MM.1S (cell line): ENCODE results near the gene CCDC85C.

ENCODE experiments used
- DNase-seq: peaks from one replicate; pipeline ENCODE4 v3.0.0-alpha.2; 2015
- H2AFZ ChIP-seq: fragments of 300-600 bp; sonication (generic); 2 replicates; pipeline ENCODE4 v1.6.0; 2016; ENCODE audit warnings: antibody characterized with exemption, low read length
- H3F3A ChIP-seq: fragments of 300-600 bp; sonication (generic); 2 replicates; pipeline ENCODE4 v1.6.1; 2016; ENCODE audit warnings: mild to moderate bottlenecking, antibody characterized with exemption, low read length, moderate library complexity, mixed read lengths; ENCODE audit not compliant: insufficient read depth
- H3K27ac ChIP-seq: fragments of 300-600 bp; sonication (generic); 2 replicates; pipeline ENCODE4 v1.5.1; 2016; ENCODE audit warnings: mild to moderate bottlenecking, low read length
- H3K27me3 ChIP-seq: fragments of 300-600 bp; sonication (generic); replicated peaks from 2 replicates; pipeline ENCODE4 v1.6.0; 2016; ENCODE audit warnings: low read length; ENCODE audit not compliant: insufficient read depth
- H3K36me3 ChIP-seq: fragments of 300-600 bp; sonication (generic); replicated peaks from 2 replicates; pipeline ENCODE4 v1.6.1; 2016; ENCODE audit warnings: mild to moderate bottlenecking, low read length, mixed read lengths; ENCODE audit not compliant: insufficient read depth
- H3K4me1 ChIP-seq: fragments of 300-600 bp; sonication (generic); 2 replicates; pipeline ENCODE4 v1.6.1; 2016; ENCODE audit warnings: low read length, mixed read lengths
- H3K4me2 ChIP-seq: fragments of 300-600 bp; sonication (generic); 2 replicates; pipeline ENCODE4 v1.6.0; 2016; ENCODE audit warnings: low read depth, low read length
- H3K4me3 ChIP-seq: fragments of 300-600 bp; sonication (generic); 2 replicates; pipeline ENCODE4 v1.5.1; 2016; ENCODE audit warnings: low read length, mixed read lengths
- H3K79me2 ChIP-seq: fragments of 300-600 bp; sonication (generic); 2 replicates; pipeline ENCODE4 v1.6.1; 2016; ENCODE audit warnings: mixed run types, low read length, mixed read lengths
- H3K9ac ChIP-seq: fragments of 300-600 bp; sonication (generic); 2 replicates; pipeline ENCODE4 v1.6.1; 2016; ENCODE audit warnings: low read length, mixed read lengths
- H3K9me2 ChIP-seq: fragments of 300-600 bp; sonication (generic); replicated peaks from 2 replicates; pipeline ENCODE4 v1.6.1; 2016; ENCODE audit warnings: mild to moderate bottlenecking, low read length, mixed read lengths; ENCODE audit not compliant: insufficient read depth
- H3K9me3 ChIP-seq: fragments of 300-600 bp; sonication (generic); replicated peaks from 2 replicates; pipeline ENCODE4 v1.6.1; 2016; ENCODE audit warnings: mild to moderate bottlenecking, low read length, mixed read lengths; ENCODE audit not compliant: insufficient read depth
- H4K20me1 ChIP-seq: fragments of 300-600 bp; sonication (generic); 2 replicates; pipeline ENCODE4 v1.6.1; 2016; ENCODE audit warnings: mild to moderate bottlenecking, low read length, moderate library complexity, mixed read lengths; ENCODE audit not compliant: insufficient read depth
- CTCF ChIP-seq: fragments of 300-600 bp; sonication (generic); IDR thresholded peaks from 2 replicates; pipeline ENCODE4 v1.5.1; 2016; ENCODE audit warnings: antibody characterized with exemption, low read length, mixed read lengths
- EZH2 ChIP-seq: fragments of 300-600 bp; sonication (generic); optimal IDR thresholded peaks from 2 replicates; pipeline ENCODE3; 2017; ENCODE audit warnings: low read depth, mild to moderate bottlenecking, antibody characterized with exemption, low read length, mixed read lengths
- EZH2phosphoT487 ChIP-seq: fragments of 300-600 bp; sonication (generic); IDR thresholded peaks from 2 replicates; pipeline ENCODE4 v1.6.1; 2018; ENCODE audit warnings: antibody characterized with exemption, low read length

The CCDC85C gene

GRCh38 chr14:99566390-99567354 lies 37.3 kb downstream of the CCDC85C start:
- no peaks in the 10 kb centered on the region for H3K27me3 ChIP-seq
- H4K20me1 ChIP-seq, result no peaks in the 10 kb centered on the region
- TF ChIP-seq EZH2, result no peak
- TF ChIP-seq EZH2phosphoT487, result no peak
- no peak for TF ChIP-seq CTCF
- no peaks in the 10 kb centered on the region for H3F3A ChIP-seq
- no peaks in the 10 kb centered on the region for H3K36me3 ChIP-seq
- H3K9me3 ChIP-seq, result no peaks in the 10 kb centered on the region
- H3K9me2 ChIP-seq, result no peaks in the 10 kb centered on the region
- no peaks in the 10 kb centered on the region for H3K4me1 ChIP-seq
- H3K4me3 ChIP-seq, result no peak overlapping the region
- no peak overlapping the region for H2AFZ ChIP-seq
- no peak overlapping the region for H3K4me2 ChIP-seq
- H3K79me2 ChIP-seq, result no peaks in the 10 kb centered on the region
- no peak overlapping the region for H3K9ac ChIP-seq
- DNase-seq, result no peak
- H3K27ac ChIP-seq, result no peak overlapping the region

- H3K9me2 ChIP-seq, result no peaks in the 10 kb centered on the region
- no peaks in the 10 kb centered on the region for H3K36me3 ChIP-seq
- no peaks in the 10 kb centered on the region for H3F3A ChIP-seq
- no peak for TF ChIP-seq EZH2
- no peak for TF ChIP-seq CTCF
- no peak for TF ChIP-seq EZH2phosphoT487
- H4K20me1 ChIP-seq, result no peaks in the 10 kb centered on the region
- no peak overlapping the region for H3K27ac ChIP-seq
- no peaks in the 10 kb centered on the region for H3K79me2 ChIP-seq
- no peaks in the 10 kb centered on the region for H3K9me3 ChIP-seq
- no peak for DNase-seq
- no peak overlapping the region for H2AFZ ChIP-seq
- H3K9ac ChIP-seq, result no peak overlapping the region
- H3K4me1 ChIP-seq, result no peaks in the 10 kb centered on the region
- no peak overlapping the region for H3K4me2 ChIP-seq
- H3K4me3 ChIP-seq, result no peak overlapping the region
- no peaks in the 10 kb centered on the region for H3K27me3 ChIP-seq
Measured at GRCh38 chr14:99566009-99566389, 38.0 kb downstream of the CCDC85C start.

- H4K20me1 ChIP-seq, result no peaks in the 10 kb centered on the region
- no peak for TF ChIP-seq EZH2phosphoT487
- no peak overlapping the region for H3K9ac ChIP-seq
- no peak overlapping the region for H3K4me3 ChIP-seq
- no peaks in the 10 kb centered on the region for H3K27me3 ChIP-seq
- H3K27ac ChIP-seq, result no peak overlapping the region
- no peaks in the 10 kb centered on the region for H3K9me2 ChIP-seq
- no peaks in the 10 kb centered on the region for H3F3A ChIP-seq
- no peak overlapping the region for H2AFZ ChIP-seq
- H3K9me3 ChIP-seq, result no peaks in the 10 kb centered on the region
- no peaks in the 10 kb centered on the region for H3K79me2 ChIP-seq
- no peak for DNase-seq
- no peaks in the 10 kb centered on the region for H3K36me3 ChIP-seq
- no peak overlapping the region for H3K4me2 ChIP-seq
- H3K4me1 ChIP-seq, result no peaks in the 10 kb centered on the region
Measured at GRCh38 chr14:99565383-99565782, 38.6 kb downstream of the CCDC85C start.

- Histone ChIP-seq H3K27me3 (no peaks in the 10 kb centered on the region), H3K4me2 (no peak overlapping the region), H3K4me3 (no peak overlapping the region), H3K79me2 (no peaks in the 10 kb centered on the region), H3F3A (no peaks in the 10 kb centered on the region), H3K9ac (no peak overlapping the region), H3K9me3 (no peaks in the 10 kb centered on the region), H3K27ac (no peak overlapping the region), H3K4me1 (no peaks in the 10 kb centered on the region), H4K20me1 (no peaks in the 10 kb centered on the region), H3K9me2 (no peaks in the 10 kb centered on the region), H2AFZ (no peak overlapping the region), H3K36me3 (no peaks in the 10 kb centered on the region)
- no peak for DNase-seq
- TF ChIP-seq EZH2phosphoT487, result no peak
- no peak for TF ChIP-seq EZH2
- TF ChIP-seq CTCF, result no peak
Measured at GRCh38 chr14:99564926-99565259, 39.1 kb downstream of the CCDC85C start.
